ENCODE results near the gene MAP2.
"Not testable (repeated sequence)": the region's sequence is repeated elsewhere in the genome, so short reads cannot be mapped to it uniquely, and the experiment has no call there.

The MAP2 gene

DNA sequence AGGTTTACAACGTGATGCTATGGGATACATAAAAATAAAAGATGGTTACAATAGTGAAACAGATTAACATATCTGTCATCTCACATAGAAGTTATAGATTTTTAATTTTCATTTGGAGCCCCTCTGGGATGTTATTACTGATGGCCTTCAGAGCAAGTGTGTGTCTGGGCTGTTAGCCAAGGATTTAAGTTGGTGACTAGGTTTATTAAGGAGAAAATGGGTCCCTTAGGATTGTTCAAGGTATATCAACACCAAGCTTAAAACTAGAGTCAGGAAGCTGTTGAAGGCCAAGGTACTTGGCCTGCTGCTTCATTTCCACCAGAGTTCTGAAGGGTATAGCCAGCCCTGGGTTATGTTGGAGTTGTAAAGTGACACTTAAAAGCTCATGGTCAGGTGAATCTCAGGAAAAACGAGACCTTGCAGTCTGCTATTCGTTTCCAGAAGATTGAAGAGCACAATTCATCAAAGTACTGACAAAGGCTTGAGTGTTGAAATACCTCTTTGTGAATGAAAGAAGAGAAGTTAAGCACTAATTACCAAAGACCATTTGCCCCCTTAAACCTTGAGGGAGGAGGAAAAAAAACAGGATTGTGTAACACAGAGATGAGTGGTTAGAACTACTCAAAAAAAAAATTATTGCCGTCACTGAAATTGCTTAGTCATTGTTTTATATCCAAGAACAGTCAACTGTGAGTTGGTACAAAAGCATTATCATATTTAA lies 48.4 kb downstream of the MAP2 start:
- in situ Hi-C loops (cut with MboI; ENCODE audit: low sequenced_read_pairs): no loop called here

DNA sequence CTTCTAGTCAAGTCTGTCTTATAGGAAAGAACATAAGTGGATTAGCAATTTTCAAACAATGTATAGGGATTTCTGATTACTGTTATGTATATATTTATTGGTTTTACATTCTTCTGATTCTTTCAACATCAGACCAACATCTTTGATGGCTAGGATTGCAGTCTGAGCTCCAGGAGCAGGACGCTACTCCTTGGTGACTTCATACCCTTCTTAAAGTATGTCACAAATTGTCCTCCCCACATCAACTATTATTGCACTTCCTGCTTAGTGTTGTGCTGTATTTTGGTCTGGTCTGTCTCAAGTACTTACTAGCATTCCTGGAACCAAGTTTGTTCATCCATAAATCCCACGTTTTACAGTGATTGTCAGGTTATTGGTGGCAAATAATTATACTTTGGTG lies 49.0 kb downstream of the MAP2 start:
- in situ Hi-C loops (cut with MboI; ENCODE audit: low sequenced_read_pairs): no loop called here

GRCh38 chr2:209473930-209474419 lies 50.1 kb downstream of the MAP2 start:
- in situ Hi-C loops (cut with MboI; ENCODE audit: low sequenced_read_pairs): no loop called here

DNA sequence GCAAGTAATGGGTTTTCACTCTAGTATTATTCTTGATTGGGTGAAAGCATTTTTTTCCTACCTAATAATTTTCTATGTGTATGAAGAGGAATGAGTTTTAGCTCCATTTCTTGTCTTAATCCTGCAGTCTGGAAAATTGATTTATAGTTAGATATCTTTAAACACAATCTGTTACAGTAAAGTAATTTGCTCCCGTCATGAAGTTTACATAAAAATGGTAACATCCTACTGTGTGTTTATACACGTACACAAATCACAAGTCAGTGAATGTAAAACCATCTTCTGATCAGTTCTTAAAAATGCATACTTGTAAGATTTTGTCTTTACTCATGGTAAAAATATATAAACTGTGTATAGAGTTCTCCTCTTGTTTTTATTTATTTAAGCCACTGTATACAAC lies 51.1 kb downstream of the MAP2 start:
- in situ Hi-C loops (cut with MboI; ENCODE audit: low sequenced_read_pairs): no loop called here

DNA sequence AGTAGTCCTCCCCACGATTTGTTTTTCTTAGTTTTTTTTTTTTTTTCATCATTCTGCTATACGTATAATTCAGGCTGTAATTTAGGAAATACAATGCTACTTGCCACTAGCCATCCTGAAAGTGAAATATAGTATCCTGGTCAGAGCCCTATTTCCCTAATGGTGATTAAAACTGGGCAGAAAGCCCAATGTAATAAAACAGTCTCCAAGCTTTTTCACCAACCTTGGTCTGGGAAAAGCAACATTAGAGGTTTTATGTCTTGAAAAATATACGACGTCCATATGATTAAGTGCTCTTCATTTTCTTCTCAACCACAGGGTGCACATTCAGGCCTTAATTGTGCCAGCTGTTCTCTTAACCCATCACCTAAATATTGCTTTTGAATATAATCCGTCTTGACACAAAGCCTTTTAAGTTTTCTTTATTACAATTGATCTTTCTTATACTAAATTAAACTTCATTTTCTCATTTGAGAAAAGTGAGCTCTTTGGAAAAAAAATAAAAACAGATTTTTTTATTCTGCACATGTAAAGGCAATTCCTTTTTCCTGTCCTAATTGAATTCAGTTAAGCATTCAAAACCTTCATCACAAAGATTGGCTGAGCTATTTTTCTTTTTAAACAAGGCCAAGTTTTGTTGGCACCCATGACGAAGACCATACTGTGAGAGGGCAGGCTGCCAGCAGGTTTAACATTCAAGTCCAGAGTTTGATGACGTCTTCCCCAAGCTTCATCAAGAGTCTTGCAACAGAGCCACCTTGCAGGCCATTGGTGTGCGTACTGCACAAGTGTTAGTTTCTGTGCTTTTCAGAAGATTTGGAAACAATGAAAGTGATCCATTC lies 52.7 kb downstream of the MAP2 start:
- in situ Hi-C loops (cut with MboI; ENCODE audit: low sequenced_read_pairs): no loop called here

GRCh38 chr2:209492296-209492695 lies 68.4 kb downstream of the MAP2 start:
- in situ Hi-C loops (cut with MboI; ENCODE audit: low sequenced_read_pairs): not testable (repeated sequence)

GRCh38 chr2:209495068-209495620 lies 71.3 kb downstream of the MAP2 start:
- in situ Hi-C loops (cut with MboI; ENCODE audit: low sequenced_read_pairs): not testable (repeated sequence)

- in situ Hi-C loops (cut with MboI; ENCODE audit: low sequenced_read_pairs): no loop called here
Measured at GRCh38 chr2:209495855-209496585, 72.2 kb downstream of the MAP2 start.

DNA sequence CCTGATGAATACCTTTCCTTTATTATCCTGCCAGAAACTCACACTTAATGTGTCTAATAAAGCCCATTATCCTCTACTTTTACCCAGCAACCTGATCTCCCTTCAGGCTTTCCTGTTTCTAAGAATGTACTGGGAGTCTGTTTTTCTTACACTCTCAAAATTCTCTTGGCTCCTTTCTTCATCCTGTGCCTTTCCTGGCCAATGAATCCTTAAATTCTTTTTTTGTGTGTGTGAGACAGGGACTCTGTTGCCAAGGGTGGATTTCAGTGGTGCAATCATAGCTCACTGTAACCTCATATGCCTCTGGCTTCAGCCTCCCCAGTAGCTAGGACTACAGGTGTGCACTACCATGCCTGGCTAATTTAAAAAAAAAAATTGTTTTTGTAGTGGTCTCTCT lies 72.7 kb downstream of the MAP2 start:
- in situ Hi-C loops (cut with MboI; ENCODE audit: low sequenced_read_pairs): no loop called here

DNA sequence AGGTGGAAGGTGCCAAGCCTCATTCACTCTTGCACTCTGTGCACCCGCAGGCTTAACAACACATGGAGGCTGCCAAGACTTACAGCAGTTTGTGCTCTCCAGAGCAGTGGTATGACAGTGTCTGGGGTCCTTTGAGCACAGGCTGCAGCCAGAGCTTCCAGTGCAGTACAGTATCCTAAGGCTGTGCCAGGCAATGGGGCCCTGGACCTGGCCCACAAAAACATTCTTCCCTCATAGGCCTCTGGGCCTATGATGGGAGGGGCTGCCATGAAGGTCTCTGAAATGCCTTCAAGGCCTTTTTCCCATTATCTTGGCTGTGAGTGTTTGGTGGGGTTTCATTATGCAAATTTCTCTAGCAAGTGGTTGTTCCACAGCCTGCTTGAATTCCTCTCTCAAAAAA lies 74.8 kb downstream of the MAP2 start:
- in situ Hi-C loops (cut with MboI; ENCODE audit: low sequenced_read_pairs): no loop called here

DNA sequence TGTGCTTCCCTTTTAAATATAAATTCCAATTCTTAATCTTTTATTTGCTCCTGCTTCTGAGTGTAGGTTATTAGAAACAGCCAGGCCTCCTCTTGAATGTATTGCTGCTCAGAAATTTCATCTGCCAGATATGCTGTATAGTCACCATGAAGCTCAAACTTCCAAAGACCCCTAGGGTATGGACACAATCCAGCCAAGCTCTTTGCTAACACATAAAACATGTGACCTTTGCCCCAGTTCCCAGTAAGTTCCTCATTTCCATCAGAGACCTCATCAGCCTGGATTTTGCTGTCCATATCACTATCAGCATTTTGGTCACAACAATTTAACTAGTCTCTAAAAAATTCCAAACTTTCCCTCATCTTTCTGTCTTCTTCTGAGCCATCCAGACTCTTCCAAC lies 75.2 kb downstream of the MAP2 start:
- in situ Hi-C loops (cut with MboI; ENCODE audit: low sequenced_read_pairs): no loop called here

DNA sequence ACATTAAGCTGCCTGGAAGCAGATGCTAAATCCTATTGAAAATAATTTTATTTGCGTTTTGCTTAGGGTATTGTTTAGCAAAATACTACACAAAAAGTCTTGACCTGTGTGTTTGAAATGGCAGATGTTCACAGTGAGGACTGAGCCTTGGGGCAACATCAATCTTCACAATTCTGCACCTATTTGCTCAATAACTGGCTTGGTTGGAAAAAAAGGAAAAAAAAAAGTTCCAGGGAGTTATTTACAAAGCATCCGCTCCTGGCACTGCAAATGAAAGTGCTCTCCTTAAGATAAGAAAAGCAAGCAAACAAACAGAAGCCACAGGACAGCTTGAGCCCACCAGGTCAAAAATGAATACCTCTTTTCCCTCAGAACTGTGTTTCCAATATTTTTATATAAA lies 77.7 kb downstream of the MAP2 start:
- in situ Hi-C loops (cut with MboI; ENCODE audit: low sequenced_read_pairs): no loop called here

GRCh38 chr2:209505410-209505809 lies 81.6 kb downstream of the MAP2 start:
- in situ Hi-C loops (cut with MboI; ENCODE audit: low sequenced_read_pairs): no loop called here

DNA sequence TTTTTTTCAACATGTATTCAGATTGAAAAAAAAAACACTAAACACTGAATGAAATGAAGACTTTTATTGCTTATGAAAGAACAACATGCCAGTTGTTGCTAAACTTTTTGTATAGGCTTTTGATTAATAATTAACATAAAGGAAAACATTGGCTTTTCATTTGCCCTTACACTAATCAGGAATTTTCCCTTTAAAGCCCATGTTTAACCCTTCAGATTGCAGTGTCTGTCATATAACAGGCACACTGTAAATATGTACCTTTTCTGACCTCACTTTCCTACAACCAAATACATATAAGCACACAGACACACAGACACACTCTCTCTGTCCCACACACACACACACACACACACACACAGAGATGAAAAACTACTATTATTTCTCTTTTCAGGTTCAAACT lies 84.4 kb downstream of the MAP2 start:
- in situ Hi-C loops (cut with MboI; ENCODE audit: low sequenced_read_pairs): no loop called here

- in situ Hi-C loops (cut with MboI; ENCODE audit: low sequenced_read_pairs): no loop called here
Measured at GRCh38 chr2:209511637-209512036, 87.8 kb downstream of the MAP2 start.

- in situ Hi-C loops (cut with MboI; ENCODE audit: low sequenced_read_pairs): no loop called here
Measured at GRCh38 chr2:209512971-209513370, 89.1 kb downstream of the MAP2 start.

GRCh38 chr2:209517436-209517835 lies 93.6 kb downstream of the MAP2 start:
- in situ Hi-C loops (cut with MboI; ENCODE audit: low sequenced_read_pairs): no loop called here

- in situ Hi-C loops (cut with MboI; ENCODE audit: low sequenced_read_pairs): no loop called here
Measured at GRCh38 chr2:209519271-209519670, 95.4 kb downstream of the MAP2 start.

DNA sequence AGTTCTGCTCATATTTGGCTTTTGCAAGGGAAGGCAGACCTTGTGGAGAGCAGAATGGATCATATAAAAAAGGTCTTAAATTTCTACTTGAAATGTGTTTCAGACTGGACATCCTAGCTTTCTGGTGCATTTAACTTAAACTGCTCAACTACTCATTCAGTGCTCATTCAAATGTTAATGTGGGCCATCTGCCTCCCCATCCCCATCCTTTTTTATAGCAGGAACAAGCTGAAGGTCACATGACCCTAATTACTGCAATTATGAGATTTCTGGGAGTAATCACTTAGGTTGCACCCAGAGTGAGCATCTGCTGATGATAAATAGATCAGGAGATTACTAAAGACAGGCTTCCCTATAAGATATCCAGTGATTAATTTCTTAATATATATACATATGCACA lies 96.1 kb downstream of the MAP2 start:
- in situ Hi-C loops (cut with MboI; ENCODE audit: low sequenced_read_pairs): no loop called here

GRCh38 chr2:209523041-209523740 lies 99.3 kb downstream of the MAP2 start:
- in situ Hi-C loops (cut with MboI; ENCODE audit: low sequenced_read_pairs): no loop called here

- in situ Hi-C loops (cut with MboI; ENCODE audit: low sequenced_read_pairs): no loop called here
Measured at GRCh38 chr2:209523867-209524266, 100.0 kb downstream of the MAP2 start.

Measured in hTERT RPE-1 (cell line).